A549 (cell line): ENCODE measurements around the gene DACH1. TPM values are rescaled to one million over a fixed set of nuclear protein-coding genes. Genes with fewer than 3 reads are reported as not detected.

Experiments
- ATAC-seq, 2 experiments: fragments of 200-7000 bp in 1 of 2; fragments of >200 bp in 1 of 2; cut with Nextera tagmentation in 1 of 2; cut with Tn5 transposase in 1 of 2; 3 replicates each; pipeline versions ENCODE4 v1.8.0 to v1.9.1; 2018 to 2020; ENCODE audit warnings: mild to moderate bottlenecking in 1 of 2, moderate library complexity in 1 of 2
- CTCF ChIA-PET: fragments of 300-600 bp; sonication (Branson Sonifier 250); formaldehyde crosslinking; extraction: SDS; loops from one replicate; lab custom pipeline; 2021; ENCODE audit warnings: antibody characterized with exemption, inconsistent platforms; lab: Yijun Ruan, JAX
- POLR2A ChIA-PET: fragments of 350-600 bp; formaldehyde crosslinking; extraction: SDS; loops from one replicate; lab custom pipeline; 2021; ENCODE audit warnings: antibody characterized with exemption, inconsistent platforms; lab: Yijun Ruan, JAX
- DNase-seq, 2 experiments: peaks; one replicate each; pipeline versions ENCODE4 v3.0.0 to v3.0.0-alpha.2; 2011 to 2016; ENCODE audit warnings: low read depth in 1 of 2, low spot score in 1 of 2
- FAIRE-seq: peaks from 2 replicates; lab custom pipeline; 2011; peaks lifted over from hg19 to GRCh38; lab: Jason Lieb, UNC
- H3K27ac ChIP-seq, 2 experiments: fragments of >200 bp; sonication (Bioruptor Twin); formaldehyde crosslinking; 3 replicates each; pipeline ENCODE4 v1.5.1; 2016 to 2017
- H3K4me1 ChIP-seq: fragments of >200 bp; sonication (Bioruptor Twin); formaldehyde crosslinking; 3 replicates; pipeline ENCODE4 v1.6.1; 2016
- H3K4me2 ChIP-seq: fragments of >200 bp; sonication (Bioruptor Twin); formaldehyde crosslinking; 3 replicates; pipeline ENCODE4 v1.6.1; 2016
- H3K4me3 ChIP-seq: fragments of >200 bp; sonication (Bioruptor Twin); formaldehyde crosslinking; 3 replicates; pipeline ENCODE4 v1.5.1; 2016
- H3K9me3 ChIP-seq: fragments of >200 bp; sonication (Bioruptor Twin); formaldehyde crosslinking; 3 replicates; pipeline ENCODE4 v1.6.1; 2016
- CHD4 ChIP-seq: fragments of 200-600 bp; sonication (generic); IDR thresholded peaks from 2 replicates; pipeline ENCODE4 v1.6.1; 2016; ENCODE audit warnings: antibody characterized with exemption, mild to moderate bottlenecking, borderline replicate concordance
- EHF ChIP-seq: fragments of 250-450 bp; sonication (Bioruptor Pico); IDR thresholded peaks from 2 replicates; pipeline ENCODE4 v1.5.0; 2020; ENCODE audit warnings: mild to moderate bottlenecking
- EP300 ChIP-seq, 2 experiments: fragments of >200 bp; sonication (Bioruptor Twin); formaldehyde crosslinking; IDR thresholded peaks; 2 replicates in 1 of 2; 3 replicates in 1 of 2; pipeline ENCODE4 v1.6.1; 2016 to 2017
- ESRRA ChIP-seq: fragments of 150-350 bp; IDR thresholded peaks from 2 replicates; pipeline ENCODE4 v1.6.1; 2014; ENCODE audit warnings: mild to moderate bottlenecking, low read length, borderline replicate concordance
- FOSL2 ChIP-seq, 2 experiments: fragments of 450-650 bp in 1 of 2; fragments of >200 bp in 1 of 2; sonication (Bioruptor Twin) in 1 of 2; formaldehyde crosslinking; IDR thresholded peaks; 2 replicates each; pipeline versions ENCODE4 v1.5.0 to v1.6.1; 2016 to 2020; ENCODE audit warnings: mild to moderate bottlenecking in 1 of 2, moderate library complexity in 1 of 2
- GATA3 ChIP-seq: IDR thresholded peaks from 2 replicates; pipeline ENCODE4 v1.6.1; 2012; ENCODE audit warnings: borderline replicate concordance
- HDAC2 ChIP-seq: fragments of 200-600 bp; sonication (generic); IDR thresholded peaks from 2 replicates; pipeline ENCODE4 v1.6.1; 2016
- HOXB13 ChIP-seq: fragments of 250-450 bp; sonication (Bioruptor Pico); IDR thresholded peaks from 2 replicates; pipeline ENCODE4 v1.5.0; 2020; ENCODE audit warnings: low read depth, mild to moderate bottlenecking, moderate library complexity
- HOXB5 ChIP-seq: fragments of 250-450 bp; sonication (Bioruptor Pico); IDR thresholded peaks from 2 replicates; pipeline ENCODE4 v1.5.0; 2020; ENCODE audit warnings: mild to moderate bottlenecking, moderate library complexity
- JUNB ChIP-seq: fragments of >200 bp; sonication (Bioruptor Twin); formaldehyde crosslinking; IDR thresholded peaks from 2 replicates; pipeline ENCODE4 v1.6.1; 2016
- POLR2A ChIP-seq: IDR thresholded peaks from 2 replicates; pipeline ENCODE4 v1.6.1; 2012; ENCODE audit warnings: mild to moderate bottlenecking, low read length
- POLR2AphosphoS2 ChIP-seq: conservative IDR thresholded peaks from 2 replicates; pipeline ENCODE4 v1.6.1; 2012; ENCODE audit warnings: low read length, improper control_type of control experiment, inconsistent platforms
- RAD21 ChIP-seq, 2 experiments: fragments of >200 bp in 1 of 2; sonication (Bioruptor Twin) in 1 of 2; formaldehyde crosslinking in 1 of 2; IDR thresholded peaks in 1 of 2; conservative IDR thresholded peaks in 1 of 2; 2 replicates in 1 of 2; 3 replicates in 1 of 2; pipeline ENCODE4 v1.6.1; 2012 to 2018; ENCODE audit warnings: inconsistent platforms in 1 of 2
- RARB ChIP-seq: fragments of 250-450 bp; sonication (Bioruptor Pico); IDR thresholded peaks from 2 replicates; pipeline ENCODE4 v1.8.0; 2021; ENCODE audit warnings: mild to moderate bottlenecking, moderate library complexity
- RFX5 ChIP-seq: fragments of 450-650 bp; IDR thresholded peaks from 2 replicates; pipeline ENCODE4 v1.7.1; 2014; ENCODE audit warnings: antibody characterized with exemption, mild to moderate bottlenecking, moderate library complexity
- RNF2 ChIP-seq: fragments of 200-600 bp; sonication (generic); IDR thresholded peaks from 2 replicates; pipeline ENCODE4 v1.6.1; 2016; ENCODE audit warnings: low read depth, mild to moderate bottlenecking, antibody characterized with exemption, moderate library complexity, borderline replicate concordance
- TFCP2L1 ChIP-seq: fragments of 250-450 bp; sonication (Bioruptor Pico); IDR thresholded peaks from 2 replicates; pipeline ENCODE4 v1.5.0; 2021; ENCODE audit warnings: mild to moderate bottlenecking
- ZFP36 ChIP-seq: fragments of 450-650 bp; IDR thresholded peaks from 2 replicates; pipeline ENCODE4 v1.6.1; 2014; ENCODE audit warnings: borderline replicate concordance; ENCODE audit not compliant: partially characterized antibody
- WGBS: methylation state at CpG from one replicate; pipeline ENCODE4 v1.1.6; 2017; ENCODE audit errors: missing lambda C conversion rate; 5-methylcytosine and 5-hydroxymethylcytosine counted together
- polyA plus RNA-seq, 4 experiments: library from polyadenylated mRNA; depleted of rRNA in 3 of 4; stranded (reverse); fragments of >200 nt; fragmentation: RNase III in 1 of 4; extraction: RNeasy Plus Mini Kit Qiagen cat#74134 plus additional on column Dnase treatment in 1 of 4; gene quantifications; 2 replicates in 3 of 4; 3 replicates in 1 of 4; pipeline ENCODE4 v1.2.3, GENCODE V29; 2011 to 2017
- TF ChIP-seq, protein P1 (sequence below): fragments of >200 bp; sonication (Bioruptor Twin); formaldehyde crosslinking; IDR thresholded peaks from 2 replicates; pipeline ENCODE4 v1.6.1; 2016
- TF ChIP-seq, protein P2 (sequence below): IDR thresholded peaks from 2 replicates; pipeline ENCODE4 v1.6.1; 2012; ENCODE audit warnings: low read depth, borderline replicate concordance
- TF ChIP-seq, protein P3 (sequence below): fragments of 250-450 bp; sonication (Bioruptor Pico); IDR thresholded peaks from 2 replicates; pipeline ENCODE4 v1.5.0; 2021; ENCODE audit warnings: mild to moderate bottlenecking, moderate library complexity, borderline replicate concordance
- TF ChIP-seq, protein P4 (sequence below): fragments of 250-450 bp; sonication (Bioruptor Pico); IDR thresholded peaks from 2 replicates; pipeline ENCODE4 v1.5.0; 2020; ENCODE audit warnings: low read depth, mild to moderate bottlenecking, moderate library complexity
- TF ChIP-seq, protein P5 (sequence below): fragments of 200-600 bp; sonication (generic); IDR thresholded peaks from 2 replicates; pipeline ENCODE4 v1.6.1; 2016; ENCODE audit warnings: antibody characterized with exemption, mild to moderate bottlenecking, moderate library complexity
- TF ChIP-seq, protein P6 (sequence below): IDR thresholded peaks from 2 replicates; pipeline ENCODE4 v1.6.1; 2012
- TF ChIP-seq, protein P7 (sequence below): fragments of 150-350 bp; IDR thresholded peaks from 2 replicates; pipeline ENCODE4 v1.6.1; 2014; ENCODE audit warnings: low read depth, mild to moderate bottlenecking, low read length

Gene DACH1
- polyA plus RNA-seq, 2 of the 4 experiments (the other 2 are of a cell fraction) = not detected

DNA sequence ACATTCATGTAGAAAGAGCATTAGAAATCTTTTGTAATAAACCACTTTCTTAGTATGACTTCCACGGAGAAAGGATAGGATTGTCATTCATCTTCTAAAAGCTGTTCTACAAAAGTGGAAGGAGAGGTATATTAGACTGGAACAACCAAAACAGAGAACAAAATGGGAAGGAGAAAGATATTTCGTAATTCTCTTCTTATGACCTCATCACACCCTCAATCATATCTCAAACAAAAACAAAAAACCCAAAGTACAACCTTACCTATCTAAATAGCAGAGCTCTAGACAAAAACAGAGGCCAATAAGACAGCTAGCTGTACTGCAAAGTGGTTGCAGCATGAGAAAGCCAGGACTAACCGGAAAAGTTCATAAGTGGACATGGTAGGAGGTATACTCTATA, 46.3 kb downstream of the DACH1 start:
- DNase-seq (no peak), ATAC-seq (no peak), FAIRE-seq (no peak)
- ChIA-PET CTCF (no interaction called here), POLR2A (no interaction called here)
- no peak overlapping the region for H3K4me2 ChIP-seq
- no peak for TF ChIP-seq JUNB
- no peak for TF ChIP-seq GATA3
- TF ChIP-seq, protein P1, sequence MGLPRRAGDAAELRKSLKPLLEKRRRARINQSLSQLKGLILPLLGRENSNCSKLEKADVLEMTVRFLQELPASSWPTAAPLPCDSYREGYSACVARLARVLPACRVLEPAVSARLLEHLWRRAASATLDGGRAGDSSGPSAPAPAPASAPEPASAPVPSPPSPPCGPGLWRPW = no peak
- no peak for TF ChIP-seq RNF2
- TF ChIP-seq HOXB5 (CRISPR knock-in tag) = no peak
- TF ChIP-seq FOSL2 (IDR thresholded peaks at IDR 0.05) = no peak
- TF ChIP-seq FOSL2 (CRISPR knock-in tag; IDR thresholded peaks at IDR 0.05) = no peak
- TF ChIP-seq, protein P2, sequence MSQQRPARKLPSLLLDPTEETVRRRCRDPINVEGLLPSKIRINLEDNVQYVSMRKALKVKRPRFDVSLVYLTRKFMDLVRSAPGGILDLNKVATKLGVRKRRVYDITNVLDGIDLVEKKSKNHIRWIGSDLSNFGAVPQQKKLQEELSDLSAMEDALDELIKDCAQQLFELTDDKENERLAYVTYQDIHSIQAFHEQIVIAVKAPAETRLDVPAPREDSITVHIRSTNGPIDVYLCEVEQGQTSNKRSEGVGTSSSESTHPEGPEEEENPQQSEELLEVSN = no peak
- TF ChIP-seq EP300 (IDR thresholded peaks at IDR 0.05) = no peak
- no peak for TF ChIP-seq RAD21 (conservative IDR thresholded peaks at IDR 0.05 in 1 of 2, IDR thresholded peaks at IDR 0.05 in 1 of 2)
- H3K4me3 ChIP-seq = no peak overlapping the region
- no peaks in the 10 kb centered on the region for H3K9me3 ChIP-seq
- 11% methylated on average over 3 of the region's 3 CpGs for WGBS
- no peak overlapping the region for H3K27ac ChIP-seq
- H3K4me1 ChIP-seq = no peaks in the 10 kb centered on the region

DNA sequence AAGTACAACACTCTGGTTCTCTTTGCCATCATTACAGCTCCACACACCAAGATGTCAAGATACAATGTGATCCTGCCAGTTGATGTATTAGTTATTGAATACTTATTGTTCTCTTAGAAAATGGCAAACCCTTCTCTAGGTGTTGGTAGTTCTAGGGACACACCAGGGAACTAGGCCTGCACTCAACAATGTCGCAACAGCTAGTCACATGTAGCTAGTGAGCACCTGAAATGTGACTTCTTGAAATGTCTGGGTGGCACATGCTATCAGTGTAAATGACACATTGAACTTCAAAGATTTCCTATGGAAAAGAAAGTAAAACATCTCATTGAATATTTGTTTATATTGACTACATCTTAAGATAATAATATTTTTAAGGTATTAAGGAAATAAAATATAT, 49.7 kb downstream of the DACH1 start:
- no peak overlapping the region for H3K4me2 ChIP-seq
- ChIA-PET POLR2A (no interaction called here), CTCF (interaction anchor here (1.1 kb wide), 1 partner anchor 66 kb away, joined by 5 read pairs; no protein-coding TSS in a partner anchor)
- no peak for DNase-seq
- WGBS = 0% methylated on average over 1 of the region's 1 CpG
- H3K27ac ChIP-seq = no peak overlapping the region
- no peak for TF ChIP-seq CHD4
- TF ChIP-seq, protein P3, sequence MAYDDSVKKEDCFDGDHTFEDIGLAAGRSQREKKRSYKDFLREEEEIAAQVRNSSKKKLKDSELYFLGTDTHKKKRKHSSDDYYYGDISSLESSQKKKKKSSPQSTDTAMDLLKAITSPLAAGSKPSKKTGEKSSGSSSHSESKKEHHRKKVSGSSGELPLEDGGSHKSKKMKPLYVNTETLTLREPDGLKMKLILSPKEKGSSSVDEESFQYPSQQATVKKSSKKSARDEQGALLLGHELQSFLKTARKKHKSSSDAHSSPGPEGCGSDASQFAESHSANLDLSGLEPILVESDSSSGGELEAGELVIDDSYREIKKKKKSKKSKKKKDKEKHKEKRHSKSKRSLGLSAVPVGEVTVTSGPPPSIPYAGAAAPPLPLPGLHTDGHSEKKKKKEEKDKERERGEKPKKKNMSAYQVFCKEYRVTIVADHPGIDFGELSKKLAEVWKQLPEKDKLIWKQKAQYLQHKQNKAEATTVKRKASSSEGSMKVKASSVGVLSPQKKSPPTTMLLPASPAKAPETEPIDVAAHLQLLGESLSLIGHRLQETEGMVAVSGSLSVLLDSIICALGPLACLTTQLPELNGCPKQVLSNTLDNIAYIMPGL = no peak
- no peak for TF ChIP-seq HDAC2
- TF ChIP-seq POLR2A = no peak
- no peak for TF ChIP-seq HOXB13 (CRISPR knock-in tag)
- TF ChIP-seq ZFP36 = no peak
- TF ChIP-seq TFCP2L1 = no peak
- TF ChIP-seq EHF (CRISPR knock-in tag) = no peak
- TF ChIP-seq, protein P2 = no peak
- TF ChIP-seq, protein P4, sequence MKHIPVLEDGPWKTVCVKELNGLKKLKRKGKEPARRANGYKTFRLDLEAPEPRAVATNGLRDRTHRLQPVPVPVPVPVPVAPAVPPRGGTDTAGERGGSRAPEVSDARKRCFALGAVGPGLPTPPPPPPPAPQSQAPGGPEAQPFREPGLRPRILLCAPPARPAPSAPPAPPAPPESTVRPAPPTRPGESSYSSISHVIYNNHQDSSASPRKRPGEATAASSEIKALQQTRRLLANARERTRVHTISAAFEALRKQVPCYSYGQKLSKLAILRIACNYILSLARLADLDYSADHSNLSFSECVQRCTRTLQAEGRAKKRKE (CRISPR knock-in tag) = no peak
- TF ChIP-seq ESRRA = no peak
- TF ChIP-seq, protein P5, sequence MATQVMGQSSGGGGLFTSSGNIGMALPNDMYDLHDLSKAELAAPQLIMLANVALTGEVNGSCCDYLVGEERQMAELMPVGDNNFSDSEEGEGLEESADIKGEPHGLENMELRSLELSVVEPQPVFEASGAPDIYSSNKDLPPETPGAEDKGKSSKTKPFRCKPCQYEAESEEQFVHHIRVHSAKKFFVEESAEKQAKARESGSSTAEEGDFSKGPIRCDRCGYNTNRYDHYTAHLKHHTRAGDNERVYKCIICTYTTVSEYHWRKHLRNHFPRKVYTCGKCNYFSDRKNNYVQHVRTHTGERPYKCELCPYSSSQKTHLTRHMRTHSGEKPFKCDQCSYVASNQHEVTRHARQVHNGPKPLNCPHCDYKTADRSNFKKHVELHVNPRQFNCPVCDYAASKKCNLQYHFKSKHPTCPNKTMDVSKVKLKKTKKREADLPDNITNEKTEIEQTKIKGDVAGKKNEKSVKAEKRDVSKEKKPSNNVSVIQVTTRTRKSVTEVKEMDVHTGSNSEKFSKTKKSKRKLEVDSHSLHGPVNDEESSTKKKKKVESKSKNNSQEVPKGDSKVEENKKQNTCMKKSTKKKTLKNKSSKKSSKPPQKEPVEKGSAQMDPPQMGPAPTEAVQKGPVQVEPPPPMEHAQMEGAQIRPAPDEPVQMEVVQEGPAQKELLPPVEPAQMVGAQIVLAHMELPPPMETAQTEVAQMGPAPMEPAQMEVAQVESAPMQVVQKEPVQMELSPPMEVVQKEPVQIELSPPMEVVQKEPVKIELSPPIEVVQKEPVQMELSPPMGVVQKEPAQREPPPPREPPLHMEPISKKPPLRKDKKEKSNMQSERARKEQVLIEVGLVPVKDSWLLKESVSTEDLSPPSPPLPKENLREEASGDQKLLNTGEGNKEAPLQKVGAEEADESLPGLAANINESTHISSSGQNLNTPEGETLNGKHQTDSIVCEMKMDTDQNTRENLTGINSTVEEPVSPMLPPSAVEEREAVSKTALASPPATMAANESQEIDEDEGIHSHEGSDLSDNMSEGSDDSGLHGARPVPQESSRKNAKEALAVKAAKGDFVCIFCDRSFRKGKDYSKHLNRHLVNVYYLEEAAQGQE = no peak
- no peak for TF ChIP-seq RNF2
- no peak for TF ChIP-seq HOXB5 (CRISPR knock-in tag)
- TF ChIP-seq POLR2AphosphoS2 = no peak
- TF ChIP-seq, protein P6, sequence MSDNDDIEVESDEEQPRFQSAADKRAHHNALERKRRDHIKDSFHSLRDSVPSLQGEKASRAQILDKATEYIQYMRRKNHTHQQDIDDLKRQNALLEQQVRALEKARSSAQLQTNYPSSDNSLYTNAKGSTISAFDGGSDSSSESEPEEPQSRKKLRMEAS = no peak
- no peak for TF ChIP-seq RARB (CRISPR knock-in tag)
- TF ChIP-seq, protein P7, sequence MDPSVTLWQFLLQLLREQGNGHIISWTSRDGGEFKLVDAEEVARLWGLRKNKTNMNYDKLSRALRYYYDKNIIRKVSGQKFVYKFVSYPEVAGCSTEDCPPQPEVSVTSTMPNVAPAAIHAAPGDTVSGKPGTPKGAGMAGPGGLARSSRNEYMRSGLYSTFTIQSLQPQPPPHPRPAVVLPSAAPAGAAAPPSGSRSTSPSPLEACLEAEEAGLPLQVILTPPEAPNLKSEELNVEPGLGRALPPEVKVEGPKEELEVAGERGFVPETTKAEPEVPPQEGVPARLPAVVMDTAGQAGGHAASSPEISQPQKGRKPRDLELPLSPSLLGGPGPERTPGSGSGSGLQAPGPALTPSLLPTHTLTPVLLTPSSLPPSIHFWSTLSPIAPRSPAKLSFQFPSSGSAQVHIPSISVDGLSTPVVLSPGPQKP = no peak
- no peak for TF ChIP-seq RFX5
- ATAC-seq = no peak
- H3K9me3 ChIP-seq = no peaks in the 10 kb centered on the region
- H3K4me1 ChIP-seq = no peaks in the 10 kb centered on the region
- FAIRE-seq = no peak
- H3K4me3 ChIP-seq = no peak overlapping the region
